Gastrocnemius medialis (tissue), 4 donors: ENCODE results near the gene PKIB. TPM values are rescaled to one million over a fixed set of nuclear protein-coding genes. Genes with fewer than 3 reads are reported as not detected.

ENCODE experiments used
- ATAC-seq, 2 donors: fragments of 150-250 bp; one replicate each; pipeline ENCODE4 v1.9.1; 2016
- DNase-seq, 2 donors: peaks; one replicate each; pipeline ENCODE4 v3.0.0-alpha.2; 2019
- H3K27ac ChIP-seq, 4 donors: fragments of 200-600 bp; sonication (generic); 1 replicate in 1 of 4; 2 replicates in 3 of 4; pipeline ENCODE4 v1.5.1; 2016 to 2018; ENCODE audit warnings: mild to moderate bottlenecking in 2 of 4, moderate library complexity in 1 of 4
- H3K27me3 ChIP-seq, 3 donors: fragments of 200-600 bp; sonication (generic) in 2 of 3; 1 replicate in 1 of 3; 2 replicates in 2 of 3; pipeline versions ENCODE4 v1.5.1 to v1.6.0; 2016 to 2019; ENCODE audit warnings: mild to moderate bottlenecking in 1 of 3, moderate library complexity in 1 of 3
- H3K36me3 ChIP-seq, 2 donors: fragments of 200-600 bp; sonication (generic) in 1 of 2; one replicate each; pipeline ENCODE4 v1.5.1; 2017 to 2018
- H3K4me1 ChIP-seq, 2 donors: fragments of 200-600 bp; sonication (generic) in 1 of 2; one replicate each; pipeline ENCODE4 v1.5.1; 2016 to 2017; ENCODE audit warnings: mild to moderate bottlenecking in 2 of 2
- H3K4me3 ChIP-seq, 4 donors: fragments of 200-600 bp; sonication (generic) in 3 of 4; 1 replicate in 1 of 4; 2 replicates in 3 of 4; pipeline ENCODE4 v1.5.1; 2016 to 2019; ENCODE audit warnings: mild to moderate bottlenecking in 2 of 4
- H3K9me3 ChIP-seq, 3 donors: fragments of 200-600 bp; sonication (generic) in 2 of 3; 1 replicate in 1 of 3; 2 replicates in 2 of 3; pipeline ENCODE4 v1.5.1; 2016 to 2019
- POLR2A ChIP-seq, 2 donors: fragments of 450-650 bp; IDR thresholded peaks; one replicate each; pipeline ENCODE4 v1.6.1; 2017; ENCODE audit warnings: antibody characterized with exemption in 2 of 2, mild to moderate bottlenecking in 2 of 2, moderate library complexity in 2 of 2
- in situ Hi-C, 4 donors: fragments of 200-750 bp; cut with MboI; loops; one replicate each; pipeline versions ENCODE4 v1.15.0 to v1.8.0; 2017; ENCODE audit warnings: low sequenced_read_pairs in 4 of 4
- intact Hi-C: fragments of 100-400 bp; cut with DNase I; formaldehyde crosslinking; loops from one replicate; pipeline ENCODE4 v1.15.1; 2023; ENCODE audit warnings: low total_unique reads
- total RNA-seq, 4 donors: library from RNA; depleted of rRNA; stranded (reverse); fragments of >200 nt; gene quantifications; one replicate each; pipeline versions ENCODE4 v1.1.0 to v1.2.3, GENCODE V29; 2016
- TF ChIP-seq, protein P1 (sequence below), 5 experiments: fragments of 450-650 bp in 3 of 5; fragments of 200-600 bp in 2 of 5; sonication (generic) in 2 of 5; IDR thresholded peaks in 4 of 5; conservative IDR thresholded peaks in 1 of 5; 1 replicate in 4 of 5; 2 replicates in 1 of 5; pipeline ENCODE4 v1.5.1; 2016 to 2019; ENCODE audit warnings: antibody characterized with exemption in 5 of 5, mild to moderate bottlenecking in 3 of 5, moderate library complexity in 3 of 5

PKIB gene
- total RNA-seq, 4 donors from 2014 or later, result 0.64 to 1.1 (median 0.97) TPM

DNA sequence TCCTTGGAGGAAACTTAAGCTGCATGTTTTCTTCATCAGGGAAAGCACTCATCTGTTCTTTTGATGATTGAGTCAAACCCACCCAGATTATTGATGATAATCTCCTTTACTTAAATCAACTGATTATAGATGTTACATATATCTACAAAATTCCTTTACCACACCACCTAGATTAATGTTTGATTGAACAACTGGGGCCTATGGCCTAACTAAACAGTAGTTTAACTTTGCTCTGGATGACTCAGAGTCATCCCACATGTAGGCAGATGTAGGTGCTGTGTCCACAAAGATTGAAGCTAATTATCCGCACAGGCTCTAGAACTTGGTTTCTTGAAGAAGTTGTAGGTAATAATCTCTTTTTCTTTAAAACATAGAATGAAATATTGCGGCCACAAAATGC lies 42.2 kb downstream of the PKIB start:
- Histone ChIP-seq H3K9me3 (no peaks in the 10 kb centered on the region), H3K4me1 (no peaks in the 10 kb centered on the region), H3K4me3 (no peak overlapping the region), H3K27ac (no peak overlapping the region), H3K27me3 (no peaks in the 10 kb centered on the region), H3K36me3 (no peaks in the 10 kb centered on the region)
- intact Hi-C loops, result no loop called here
- TF ChIP-seq POLR2A (IDR thresholded peaks at IDR 0.05), result no peak
- TF ChIP-seq, protein P1, sequence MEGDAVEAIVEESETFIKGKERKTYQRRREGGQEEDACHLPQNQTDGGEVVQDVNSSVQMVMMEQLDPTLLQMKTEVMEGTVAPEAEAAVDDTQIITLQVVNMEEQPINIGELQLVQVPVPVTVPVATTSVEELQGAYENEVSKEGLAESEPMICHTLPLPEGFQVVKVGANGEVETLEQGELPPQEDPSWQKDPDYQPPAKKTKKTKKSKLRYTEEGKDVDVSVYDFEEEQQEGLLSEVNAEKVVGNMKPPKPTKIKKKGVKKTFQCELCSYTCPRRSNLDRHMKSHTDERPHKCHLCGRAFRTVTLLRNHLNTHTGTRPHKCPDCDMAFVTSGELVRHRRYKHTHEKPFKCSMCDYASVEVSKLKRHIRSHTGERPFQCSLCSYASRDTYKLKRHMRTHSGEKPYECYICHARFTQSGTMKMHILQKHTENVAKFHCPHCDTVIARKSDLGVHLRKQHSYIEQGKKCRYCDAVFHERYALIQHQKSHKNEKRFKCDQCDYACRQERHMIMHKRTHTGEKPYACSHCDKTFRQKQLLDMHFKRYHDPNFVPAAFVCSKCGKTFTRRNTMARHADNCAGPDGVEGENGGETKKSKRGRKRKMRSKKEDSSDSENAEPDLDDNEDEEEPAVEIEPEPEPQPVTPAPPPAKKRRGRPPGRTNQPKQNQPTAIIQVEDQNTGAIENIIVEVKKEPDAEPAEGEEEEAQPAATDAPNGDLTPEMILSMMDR (IDR thresholded peaks at IDR 0.05 in 4 of 5, conservative IDR thresholded peaks at IDR 0.05 in 1 of 5), result no peak
- ATAC-seq (no peak), DNase-seq (no peak)
- in situ Hi-C loops, result no loop called here

DNA sequence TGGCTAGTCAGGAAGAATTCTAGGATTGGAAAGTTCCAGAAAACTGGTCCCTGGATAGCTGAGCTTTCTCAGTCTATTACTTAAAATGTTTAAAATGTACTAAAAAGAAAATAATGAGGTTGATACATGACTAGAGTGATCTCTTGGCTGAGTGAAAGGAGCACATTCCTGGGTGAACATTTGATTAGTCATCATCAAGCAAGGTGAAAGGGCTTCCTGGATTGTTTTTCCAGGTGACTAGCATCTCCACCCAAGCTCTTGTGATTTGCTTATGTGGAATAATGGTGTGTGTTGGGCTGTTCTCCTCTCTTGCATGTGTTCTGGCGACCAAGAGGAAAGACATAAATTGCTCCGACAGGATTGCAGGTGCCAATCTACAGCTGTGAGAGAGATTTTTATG lies 42.9 kb downstream of the PKIB start:
- H3K36me3 ChIP-seq, result no peaks in the 10 kb centered on the region
- intact Hi-C loops, result no loop called here

DNA sequence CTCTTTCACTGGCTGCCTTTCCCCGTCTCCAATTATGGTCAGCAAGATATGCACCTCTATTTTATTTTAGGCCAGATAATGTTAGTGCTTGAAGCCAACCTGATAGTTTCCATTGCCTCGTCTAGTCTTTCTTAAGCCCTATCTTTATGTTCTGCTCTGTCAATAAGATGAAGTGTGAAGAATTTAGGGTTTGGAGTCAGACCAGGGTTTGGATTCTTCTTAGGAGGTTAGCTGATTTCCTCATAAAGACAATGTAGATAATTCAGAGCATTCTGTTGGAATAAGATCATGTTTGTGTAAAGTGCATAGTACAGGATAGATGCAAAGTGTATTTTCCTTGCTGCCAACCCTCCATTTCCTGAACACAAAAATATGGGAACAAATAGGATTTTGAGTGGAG lies 43.8 kb downstream of the PKIB start:
- no peak for TF ChIP-seq POLR2A (IDR thresholded peaks at IDR 0.05)
- TF ChIP-seq, protein P1 (IDR thresholded peaks at IDR 0.05 in 4 of 5, conservative IDR thresholded peaks at IDR 0.05 in 1 of 5), result no peak
- DNase-seq (no peak), ATAC-seq (no peak)
- H3K4me3 ChIP-seq, result no peak overlapping the region
- H3K27me3 ChIP-seq, result no peaks in the 10 kb centered on the region
- H3K27ac ChIP-seq, result no peak overlapping the region
- H3K36me3 ChIP-seq, result no peaks in the 10 kb centered on the region
- no peaks in the 10 kb centered on the region for H3K4me1 ChIP-seq
- in situ Hi-C loops, result no loop called here
- intact Hi-C loops, result no loop called here
- no peaks in the 10 kb centered on the region for H3K9me3 ChIP-seq

More for the DNA sequence above, 42.9 kb downstream of the PKIB start:
- Histone ChIP-seq H3K9me3 (no peaks in the 10 kb centered on the region), H3K4me3 (no peak overlapping the region), H3K27me3 (no peaks in the 10 kb centered on the region), H3K27ac (no peak overlapping the region), H3K4me1 (no peaks in the 10 kb centered on the region)
- in situ Hi-C loops, result no loop called here
- TF ChIP-seq, protein P1 (IDR thresholded peaks at IDR 0.05 in 4 of 5, conservative IDR thresholded peaks at IDR 0.05 in 1 of 5), result no peak
- no peak for TF ChIP-seq POLR2A (IDR thresholded peaks at IDR 0.05)
- ATAC-seq (no peak), DNase-seq (no peak)

DNA sequence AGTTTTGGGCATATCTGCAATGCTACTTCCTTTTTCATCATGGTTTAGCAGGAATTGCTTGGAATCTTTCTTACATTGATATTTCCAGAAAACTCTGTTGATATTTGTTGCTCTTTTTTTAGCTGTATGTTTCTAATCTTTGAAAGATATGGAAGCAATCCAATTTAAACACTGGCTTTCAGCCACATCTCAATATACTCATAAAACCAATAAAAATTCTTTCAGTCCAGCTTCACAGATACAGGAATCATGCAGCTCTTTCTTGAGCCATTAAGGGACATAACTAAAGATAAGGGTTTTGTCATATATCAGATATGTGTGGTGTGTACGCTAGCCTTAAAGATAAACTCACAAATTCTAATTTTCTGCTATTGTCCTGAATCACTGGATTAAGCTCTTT lies 47.4 kb downstream of the PKIB start:
- intact Hi-C loops, result no loop called here
- in situ Hi-C loops, result no loop called here
- H3K27me3 ChIP-seq, result no peaks in the 10 kb centered on the region

More for the DNA sequence above, 47.4 kb downstream of the PKIB start:
- no peak for DNase-seq
- Histone ChIP-seq H3K9me3 (no peaks in the 10 kb centered on the region), H3K4me3 (no peak overlapping the region), H3K36me3 (no peaks in the 10 kb centered on the region), H3K27ac (no peak overlapping the region), H3K4me1 (no peaks in the 10 kb centered on the region)
- ATAC-seq, result no peak
- TF ChIP-seq POLR2A (IDR thresholded peaks at IDR 0.05), result no peak
- TF ChIP-seq, protein P1 (IDR thresholded peaks at IDR 0.05 in 4 of 5, conservative IDR thresholded peaks at IDR 0.05 in 1 of 5), result no peak
